Adrenal gland (tissue), 12 donors: Measurements from ENCODE around the gene LYSMD4. TPM values are rescaled to one million over a fixed set of nuclear protein-coding genes. Genes with fewer than 3 reads are reported as not detected.
"Not testable (repeated sequence)": the region's sequence is repeated elsewhere in the genome, so short reads cannot be mapped to it uniquely, and the experiment has no call there.

ENCODE experiments used
- DNase-seq, 7 donors: peaks; one replicate each; pipeline ENCODE4 v3.0.0-alpha.2; 2019 to 2020
- H3K27ac ChIP-seq, 5 donors: fragments of 200-600 bp; sonication (generic) in 4 of 5; 1 replicate in 3 of 5; 2 replicates in 2 of 5; pipeline versions ENCODE4 v1.5.1 to v1.8.0; 2016 to 2020; ENCODE audit warnings: mild to moderate bottlenecking in 1 of 5
- H3K27me3 ChIP-seq: fragments of 200-600 bp; 2 replicates; pipeline ENCODE4 v1.8.0; 2021
- H3K36me3 ChIP-seq, 2 donors: fragments of 200-600 bp; replicated peaks in 1 of 2; 1 replicate in 1 of 2; 2 replicates in 1 of 2; pipeline versions ENCODE4 v1.5.1 to v1.8.0; 2018 to 2022
- H3K4me1 ChIP-seq, 2 donors: fragments of 200-600 bp; replicated peaks in 1 of 2; 1 replicate in 1 of 2; 2 replicates in 1 of 2; pipeline versions ENCODE4 v1.5.1 to v1.8.0; 2018 to 2021
- H3K4me3 ChIP-seq, 4 donors: fragments of 200-600 bp; sonication (generic) in 3 of 4; one replicate each; pipeline ENCODE4 v1.5.1; 2016 to 2018
- H3K9me3 ChIP-seq, 3 donors: fragments of 200-600 bp; sonication (generic) in 1 of 3; replicated peaks in 1 of 3; 1 replicate in 2 of 3; 2 replicates in 1 of 3; pipeline versions ENCODE4 v1.5.1 to v1.8.0; 2016 to 2021
- CTCF ChIP-seq, 6 experiments: fragments of 450-650 bp in 4 of 6; fragments of 200-600 bp in 2 of 6; sonication (generic) in 1 of 6; IDR thresholded peaks; 1 replicate in 5 of 6; 2 replicates in 1 of 6; pipeline versions ENCODE4 v1.5.1 to v1.8.0; 2016 to 2021; ENCODE audit warnings: antibody characterized with exemption in 6 of 6, mild to moderate bottlenecking in 2 of 6, moderate library complexity in 1 of 6
- POLR2A ChIP-seq, 2 donors: fragments of 450-650 bp; IDR thresholded peaks; one replicate each; pipeline ENCODE4 v1.6.1; 2017; ENCODE audit warnings: antibody characterized with exemption in 2 of 2, mild to moderate bottlenecking in 2 of 2, moderate library complexity in 1 of 2
- WGBS, 4 donors: extraction: QIAGEN DNeasy Blood & Tissue Kit in 2 of 4; methylation state at CpG; one replicate each; pipeline versions ENCODE4 v1.1.5 to v1.1.7; 2013 to 2017; 5-methylcytosine and 5-hydroxymethylcytosine counted together
- intact Hi-C, 2 donors: fragments of 100-400 bp; cut with DNase I; formaldehyde crosslinking; loops; one replicate each; pipeline versions ENCODE4 v1.14.1 to v1.15.0; 2022 to 2023
- polyA plus RNA-seq, 3 donors: library from polyadenylated mRNA; stranded (reverse); fragments of 200-250 nt in 2 of 3; fragments of 350-450 nt in 1 of 3; fragmentation: Illumina TruSeq in 1 of 3; extraction: RNeasy Lipid Tissue Mini Kit (QIAGEN cat#74804) in 1 of 3; gene quantifications; one replicate each; pipeline ENCODE4 v1.2.3, GENCODE V29; 2013 to 2014
- total RNA-seq, 9 donors: library from RNA; depleted of rRNA in 4 of 9; stranded (reverse); fragments of >200 nt in 4 of 9; fragments of 120-200 nt in 1 of 9; fragmentation: NEBNext Ultra II Directional in 1 of 9; extraction: Animal tissue kit (Norgen Biotek cat#: 25700) in 1 of 9; gene quantifications; one replicate each; pipeline versions ENCODE4 v1.1.0 to v1.2.4, GENCODE V29; 2013 to 2023
- donor health status: healthy with polysubstance abuse.
- donor health status: Bipolar disorder and iron deficiency.
- donor health status: DM: yes; HTN: yes; CAD: no.
- donor health status: DM: no; HTN: no; CAD: no.
- donor health status: DM: no; HTN: no; CAD: no.
- donor health status: DM: yes; HTN: yes; CAD: no.

The LYSMD4 gene
- total and polyA plus RNA-seq, 12 donors: 1.7 to 8.4 (median 6.5) TPM

- no peak overlapping the region for H3K4me3 ChIP-seq
- TF ChIP-seq POLR2A (IDR thresholded peaks at IDR 0.05) (no peak), CTCF (IDR thresholded peaks at IDR 0.05) (no peak)
- 43 to 54% (median 48%) methylated on average over 2 of the region's 2 CpGs for WGBS, 4 donors
- H3K27ac ChIP-seq: no peak overlapping the region
- no peak for DNase-seq
- intact Hi-C loops: no loop called here
- no peaks in the 10 kb centered on the region for H3K27me3 ChIP-seq
- no peaks in the 10 kb centered on the region for H3K36me3 ChIP-seq
- no peaks in the 10 kb centered on the region for H3K4me1 ChIP-seq
- H3K9me3 ChIP-seq: no peaks in the 10 kb centered on the region
Observed at GRCh38 chr15:99763827-99764226, 30.6 kb upstream of the LYSMD4 start.

GRCh38 chr15:99762288-99762687 lies 29.1 kb upstream of the LYSMD4 start:
- Histone ChIP-seq H3K9me3 (no peaks in the 10 kb centered on the region), H3K4me3 (no peak overlapping the region), H3K27me3 (no peaks in the 10 kb centered on the region), H3K27ac (no peak overlapping the region), H3K4me1 (no peaks in the 10 kb centered on the region), H3K36me3 (no peaks in the 10 kb centered on the region)
- intact Hi-C loops: no loop called here
- no peak for DNase-seq
- TF ChIP-seq CTCF (IDR thresholded peaks at IDR 0.05) (no peak), POLR2A (IDR thresholded peaks at IDR 0.05) (no peak)
- WGBS, 4 donors: 82 to 100% (median 93%) methylated on average over 1 of the region's 1 CpG

GRCh38 chr15:99755692-99756409 lies 22.6 kb upstream of the LYSMD4 start:
- WGBS, 4 donors: 5 to 7% (median 6%) methylated on average over 7 of the region's 7 CpGs
- no peaks in the 10 kb centered on the region for H3K9me3 ChIP-seq
- H3K27ac ChIP-seq: no peak overlapping the region
- no peaks in the 10 kb centered on the region for H3K27me3 ChIP-seq
- intact Hi-C loops: loop anchor here (5.0 to 10.0 kb wide), 3 partner anchors 469 to 484 kb away; no protein-coding TSS in a partner anchor
- no peaks in the 10 kb centered on the region for H3K4me1 ChIP-seq
- DNase-seq: peak; percentile 40 to 68 (median 54)
- peak; percentile 72 to 90 (median 78) for TF ChIP-seq CTCF (IDR thresholded peaks at IDR 0.05)
- no peak for TF ChIP-seq POLR2A (IDR thresholded peaks at IDR 0.05)
- H3K36me3 ChIP-seq: no peaks in the 10 kb centered on the region
- no peak overlapping the region for H3K4me3 ChIP-seq

GRCh38 chr15:99753066-99753465 lies 19.8 kb upstream of the LYSMD4 start:
- Histone ChIP-seq H3K4me3 (no peak overlapping the region), H3K27me3 (no peaks in the 10 kb centered on the region), H3K4me1 (no peaks in the 10 kb centered on the region), H3K36me3 (no peaks in the 10 kb centered on the region), H3K27ac (no peak overlapping the region), H3K9me3 (no peaks in the 10 kb centered on the region)
- whole genome bisulfite sequencing, 4 donors: 84 to 96% (median 89%) methylated on average over 4 of the region's 4 CpGs
- intact Hi-C loops: loop anchor here in 1 of 2 donors (10.0 kb wide), 1 partner anchor 478 kb away; no protein-coding TSS in a partner anchor
- TF ChIP-seq POLR2A (IDR thresholded peaks at IDR 0.05): no peak
- no peak for DNase-seq

- DNase-seq: no peak
- Histone ChIP-seq H3K4me3 (no peak overlapping the region), H3K9me3 (no peaks in the 10 kb centered on the region), H3K27me3 (no peaks in the 10 kb centered on the region), H3K27ac (no peak overlapping the region), H3K4me1 (no peaks in the 10 kb centered on the region), H3K36me3 (no peaks in the 10 kb centered on the region)
- intact Hi-C loops: loop anchor here in 1 of 2 donors (10.0 kb wide), 1 partner anchor 478 kb away; no protein-coding TSS in a partner anchor
- 82 to 92% (median 85%) methylated on average over 2 to 4 of the region's 4 CpGs for WGBS, 4 donors
- TF ChIP-seq CTCF (IDR thresholded peaks at IDR 0.05): no peak
Observed at GRCh38 chr15:99752556-99752955, 19.3 kb upstream of the LYSMD4 start.

GRCh38 chr15:99750326-99750725 lies 17.1 kb upstream of the LYSMD4 start:
- not testable (repeated sequence) for H3K27ac ChIP-seq, H3K36me3 ChIP-seq, H3K27me3 ChIP-seq, H3K4me3 ChIP-seq, H3K4me1 ChIP-seq, H3K9me3 ChIP-seq, DNase-seq
- intact Hi-C loops: loop anchor here in 1 of 2 donors (10.0 kb wide), 1 partner anchor 476 kb away; no protein-coding TSS in a partner anchor
- 82 to 92% (median 92%) methylated on average over 9 to 11 of the region's 11 CpGs for WGBS, 4 donors
